GM23338 (cell line): Measurements from ENCODE around the gene SLC16A2. TPM values are rescaled to one million over a fixed set of nuclear protein-coding genes. Genes with fewer than 3 reads are reported as not detected.

ENCODE experiments used
- ATAC-seq: fragments of 200-7000 bp; cut with Tn5 transposase; 3 replicates; pipeline ENCODE4 v1.9.1; 2020
- DNase-seq: peaks from one replicate; pipeline ENCODE4 v3.0.0-alpha.2; 2015; ENCODE audit warnings: low spot score
- H2AFZ ChIP-seq: fragments of 200-600 bp; sonication (generic); 2 replicates; pipeline ENCODE4 v1.8.0; 2016; ENCODE audit warnings: antibody characterized with exemption, mild to moderate bottlenecking, moderate library complexity
- H3F3A ChIP-seq: fragments of 200-600 bp; sonication (generic); replicated peaks from 2 replicates; pipeline ENCODE4 v1.8.0; 2017; ENCODE audit warnings: antibody characterized with exemption, mixed run types, low read depth
- H3K27ac ChIP-seq: fragments of 200-600 bp; sonication (generic); 2 replicates; pipeline ENCODE4 v1.6.1; 2016; ENCODE audit warnings: low read depth
- H3K27me3 ChIP-seq: fragments of 200-600 bp; sonication (generic); 2 replicates; pipeline ENCODE4 v1.8.0; 2016; ENCODE audit warnings: mild to moderate bottlenecking, mixed run types, moderate library complexity; ENCODE audit not compliant: insufficient read depth
- H3K36me3 ChIP-seq: fragments of 200-600 bp; sonication (generic); 2 replicates; pipeline ENCODE4 v1.8.0; 2016; ENCODE audit warnings: mild to moderate bottlenecking; ENCODE audit not compliant: insufficient read depth
- H3K4me1 ChIP-seq: fragments of 200-600 bp; sonication (generic); 2 replicates; pipeline ENCODE4 v1.8.0; 2016; ENCODE audit warnings: mild to moderate bottlenecking, moderate library complexity; ENCODE audit not compliant: insufficient read depth
- H3K4me2 ChIP-seq: fragments of 200-600 bp; sonication (generic); 2 replicates; pipeline ENCODE4 v1.7.1; 2017; ENCODE audit warnings: mixed run types
- H3K4me3 ChIP-seq: fragments of 200-600 bp; sonication (generic); 2 replicates; pipeline ENCODE4 v1.6.1; 2016; ENCODE audit warnings: mixed run types
- H3K79me2 ChIP-seq: fragments of 200-600 bp; sonication (generic); replicated peaks from 2 replicates; pipeline ENCODE4 v1.8.0; 2017; ENCODE audit warnings: mild to moderate bottlenecking; ENCODE audit not compliant: insufficient read depth
- H3K9me2 ChIP-seq: fragments of 200-600 bp; sonication (generic); 2 replicates; pipeline ENCODE4 v1.8.0; 2017; ENCODE audit not compliant: insufficient read depth
- H4K20me1 ChIP-seq: fragments of 200-600 bp; sonication (generic); replicated peaks from 2 replicates; pipeline ENCODE4 v1.8.0; 2017; ENCODE audit warnings: mild to moderate bottlenecking; ENCODE audit not compliant: insufficient read depth
- H3K27ac Mint-ChIP-seq: 2 replicates; pipeline ENCODE4 v1.8.0; 2020; ENCODE audit warnings: inconsistent platforms, mild to moderate bottlenecking, moderate library complexity, mixed read lengths
- H3K27me3 Mint-ChIP-seq: 3 replicates; pipeline ENCODE4 v1.8.0; 2022; ENCODE audit warnings: low read depth, mild to moderate bottlenecking, moderate library complexity, mixed read lengths, inconsistent platforms; ENCODE audit not compliant: insufficient read depth, poor library complexity
- H3K36me3 Mint-ChIP-seq: 3 replicates; pipeline ENCODE4 v1.8.0; 2021; ENCODE audit warnings: low read depth, mild to moderate bottlenecking, inconsistent platforms, moderate library complexity, mixed read lengths
- H3K4me1 Mint-ChIP-seq: 3 replicates; pipeline ENCODE4 v1.8.0; 2020; ENCODE audit warnings: mild to moderate bottlenecking, inconsistent platforms, mixed read lengths
- H3K4me3 Mint-ChIP-seq: 3 replicates; pipeline ENCODE4 v1.8.0; 2021; ENCODE audit warnings: moderate library complexity, mild to moderate bottlenecking, inconsistent platforms, mixed read lengths
- H3K9me3 Mint-ChIP-seq: 3 replicates; pipeline ENCODE4 v1.8.0; 2020; ENCODE audit warnings: moderate library complexity, mild to moderate bottlenecking, inconsistent platforms, mixed read lengths
- CREB1 ChIP-seq: fragments of 250-450 bp; sonication (Bioruptor Pico); IDR thresholded peaks from 2 replicates; pipeline ENCODE4 v1.5.0; 2020; ENCODE audit warnings: low read depth, mild to moderate bottlenecking, moderate library complexity
- CTCF ChIP-seq, 2 experiments: fragments of 200-600 bp in 1 of 2; sonication (generic) in 1 of 2; conservative IDR thresholded peaks; 2 replicates each; pipeline versions ENCODE4 v1.5.1 to v1.6.1; 2016 to 2017; ENCODE audit warnings: antibody characterized with exemption in 2 of 2, low read depth in 2 of 2, mild to moderate bottlenecking in 2 of 2, moderate library complexity in 1 of 2
- ETS1 ChIP-seq: IDR thresholded peaks from 2 replicates; pipeline ENCODE4 v1.6.1; 2016; ENCODE audit warnings: antibody characterized with exemption
- EZH2phosphoT487 ChIP-seq: fragments of 200-600 bp; sonication (generic); IDR thresholded peaks from one replicate; pipeline ENCODE4 v1.8.1; 2018; ENCODE audit warnings: antibody characterized with exemption; ENCODE audit not compliant: unreplicated experiment
- REST ChIP-seq: IDR thresholded peaks from one replicate; pipeline ENCODE4 v1.6.1; 2018; ENCODE audit warnings: antibody characterized with exemption; ENCODE audit not compliant: unreplicated experiment
- ZNF114 ChIP-seq: fragments of 250-450 bp; sonication (Bioruptor Pico); IDR thresholded peaks from 2 replicates; pipeline ENCODE4 v1.5.0; 2020; ENCODE audit warnings: mild to moderate bottlenecking, moderate library complexity
- polyA plus RNA-seq: library from polyadenylated mRNA; unstranded; fragments of >200 nt; fragmentation: Nextera tagmentation; extraction: Ambion mirVana; gene quantifications from 2 replicates; pipeline ENCODE4 v1.2.1, GENCODE V29; 2016
- total RNA-seq: library from RNA; depleted of rRNA; stranded (reverse); fragments of >200 nt; shearing (Covaris generic); gene quantifications from 2 replicates; pipeline ENCODE4 v1.2.3, GENCODE V29; 2014

The SLC16A2 gene
- total and polyA plus RNA-seq, 2 experiments from 2014 or later: 11.1 to 27.9 TPM

- H3F3A ChIP-seq: no peaks in the 10 kb centered on the region
- no peak for TF ChIP-seq ETS1
- peak; percentile 50 to 59 for TF ChIP-seq CTCF (conservative IDR thresholded peaks at IDR 0.05; ENCODE audit: low read depth in 2 of 2)
- H3K4me2 ChIP-seq: peak overlapping the region; percentile 31; the same call in 1 of the 2 replicates
- Mint-ChIP-seq H3K27ac (peak overlapping the region; percentile 83), H3K9me3 (no peaks in the 10 kb centered on the region), H3K4me3 (peak overlapping the region; percentile 40; the same call in 2 of the 3 replicates), H3K36me3 (no peaks in the 10 kb centered on the region), H3K4me1 (peaks cover 32% of the 10 kb centered on the region), H3K27me3 (peaks cover 1% of the 10 kb centered on the region)
- no peak overlapping the region for H3K27ac ChIP-seq
- H2AFZ ChIP-seq: no peak overlapping the region
- no peaks in the 10 kb centered on the region for H3K27me3 ChIP-seq
- H3K9me2 ChIP-seq: no peaks in the 10 kb centered on the region
- no peak overlapping the region for H3K4me3 ChIP-seq
- H4K20me1 ChIP-seq: no peaks in the 10 kb centered on the region
- no peaks in the 10 kb centered on the region for H3K36me3 ChIP-seq
- ATAC-seq: peak; percentile 89
- peaks cover 35% of the 10 kb centered on the region for H3K4me1 ChIP-seq
- peak; percentile 66 for DNase-seq
- H3K79me2 ChIP-seq: no peaks in the 10 kb centered on the region
These were observed 71.5 kb downstream of the SLC16A2 start for GRCh38 chrX:74492720-74493201.

GRCh38 chrX:74493806-74494205, 72.5 kb downstream of the SLC16A2 start:
- ATAC-seq (peak; percentile 28), DNase-seq (peak; percentile 8)
- Histone ChIP-seq H3K36me3 (no peaks in the 10 kb centered on the region), H3K27me3 (no peaks in the 10 kb centered on the region), H3K79me2 (no peaks in the 10 kb centered on the region), H3K4me1 (peaks cover 35% of the 10 kb centered on the region), H3K4me3 (no peak overlapping the region), H3K27ac (no peak overlapping the region), H2AFZ (no peak overlapping the region), H4K20me1 (no peaks in the 10 kb centered on the region), H3K9me2 (no peaks in the 10 kb centered on the region), H3F3A (no peaks in the 10 kb centered on the region), H3K4me2 (no peak overlapping the region; the same call in 1 of the 2 replicates)
- peaks cover 1% of the 10 kb centered on the region for H3K27me3 Mint-ChIP-seq
- peaks cover 32% of the 10 kb centered on the region for H3K4me1 Mint-ChIP-seq
- no peak overlapping the region for H3K27ac Mint-ChIP-seq
- H3K9me3 Mint-ChIP-seq: no peaks in the 10 kb centered on the region
- TF ChIP-seq ZNF114 (CRISPR knock-in tag) (no peak), ETS1 (no peak), REST (no peak), EZH2phosphoT487 (no peak), CREB1 (no peak)
- H3K36me3 Mint-ChIP-seq: no peaks in the 10 kb centered on the region
- no peak overlapping the region for H3K4me3 Mint-ChIP-seq
